ENCODE data around the gene FBXO42.

GRCh38 chr1:16204634-16205333 lies 147.5 kb downstream of the FBXO42 start:
- TF ChIP-seq CTCF (IDR thresholded peaks at IDR 0.05) (peak in 2 of 6 experiments; percentile 23 to 26), POLR2AphosphoS5 (IDR thresholded peaks at IDR 0.05) (no peak)

Measured in upper lobe of left lung (tissue), 4 donors.